IMR-90 (cell line): Measurements from ENCODE around the gene COX6A1. TPM values are rescaled to one million over a fixed set of nuclear protein-coding genes. Genes with fewer than 3 reads are reported as not detected.

Experiments used
- ATAC-seq: fragments of 200-7000 bp; cut with Tn5 transposase; 2 replicates; pipeline ENCODE4 v1.9.1; 2020; ENCODE audit warnings: low read depth, mild to moderate bottlenecking, moderate library complexity
- BruUV-seq: library from RNA; stranded (reverse); fragments of 400-500 nt; replicated peaks from 2 replicates; lab custom pipeline; 2021; lab: Mats Ljungman, UMichigan
- CTCF ChIA-PET: fragments of 300-600 bp; formaldehyde crosslinking; extraction: SDS; loops from one replicate; lab custom pipeline; 2021; ENCODE audit warnings: antibody characterized with exemption; lab: Yijun Ruan, JAX
- POLR2A ChIA-PET: fragments of 300-600 bp; sonication (Branson Sonifier 250); formaldehyde crosslinking; loops from one replicate; lab custom pipeline; 2022; ENCODE audit warnings: antibody characterized with exemption; ENCODE audit not compliant: unreplicated experiment; lab: Charles Lee
- DNase-seq: peaks from one replicate; pipeline ENCODE4 v3.0.0; 2013
- H2AFZ ChIP-seq: replicated peaks from 2 replicates; pipeline ENCODE3; 2013; ENCODE audit warnings: low read length, mild to moderate bottlenecking; ENCODE audit not compliant: poor library complexity
- H2AK5ac ChIP-seq: 2 replicates; pipeline ENCODE4 v1.6.1; 2013; ENCODE audit warnings: low read depth, low read length, inconsistent platforms
- H2AK9ac ChIP-seq: replicated peaks from 2 replicates; pipeline ENCODE3; 2013; ENCODE audit warnings: mild to moderate bottlenecking, low read depth, low read length, moderate library complexity; ENCODE audit not compliant: poor library complexity
- H2BK120ac ChIP-seq: 2 replicates; pipeline ENCODE4 v1.6.1; 2013; ENCODE audit warnings: low read depth, low read length, inconsistent platforms
- H2BK15ac ChIP-seq: 3 replicates; pipeline ENCODE4 v1.6.1; 2013; ENCODE audit warnings: low read depth, low read length, inconsistent platforms
- H2BK20ac ChIP-seq: 2 replicates; pipeline ENCODE4 v1.6.1; 2013; ENCODE audit warnings: low read depth, mild to moderate bottlenecking, inconsistent platforms, low read length, moderate library complexity
- H2BK5ac ChIP-seq: 2 replicates; pipeline ENCODE4 v1.6.1; 2013; ENCODE audit warnings: mild to moderate bottlenecking, low read depth, low read length, inconsistent platforms; ENCODE audit not compliant: poor library complexity, severe bottlenecking
- H3K14ac ChIP-seq: replicated peaks from 2 replicates; pipeline ENCODE4 v1.6.1; 2013; ENCODE audit warnings: low read depth, low read length, inconsistent platforms
- H3K18ac ChIP-seq: 2 replicates; pipeline ENCODE4 v1.6.1; 2013; ENCODE audit warnings: low read depth, low read length, control low read depth
- H3K23ac ChIP-seq: 2 replicates; pipeline ENCODE4 v1.6.1; 2013; ENCODE audit warnings: low read depth, low read length, inconsistent platforms
- H3K27ac ChIP-seq: 2 replicates; pipeline ENCODE4 v1.5.1; 2013; ENCODE audit warnings: mild to moderate bottlenecking, control low read depth, low read length; ENCODE audit not compliant: insufficient read depth
- H3K27me3 ChIP-seq: 2 replicates; pipeline ENCODE4 v1.6.1; 2013; ENCODE audit warnings: low read length; ENCODE audit not compliant: control insufficient read depth, insufficient read depth
- H3K36me3 ChIP-seq: 2 replicates; pipeline ENCODE4 v1.6.1; 2013; ENCODE audit warnings: low read length, mixed read lengths; ENCODE audit not compliant: control insufficient read depth, insufficient read depth
- H3K4ac ChIP-seq: 2 replicates; pipeline ENCODE4 v1.6.1; 2013; ENCODE audit warnings: low read depth, low read length, inconsistent platforms
- H3K4me1 ChIP-seq: 2 replicates; pipeline ENCODE4 v1.6.1; 2013; ENCODE audit warnings: low read length, mixed read lengths; ENCODE audit not compliant: control insufficient read depth, insufficient read depth
- H3K4me2 ChIP-seq: 2 replicates; pipeline ENCODE4 v1.6.1; 2013; ENCODE audit warnings: low read depth, mild to moderate bottlenecking, control low read depth, low read length, moderate library complexity
- H3K4me3 ChIP-seq: 2 replicates; pipeline ENCODE4 v1.5.1; 2013; ENCODE audit warnings: low read depth, mild to moderate bottlenecking, control low read depth, low read length, moderate library complexity; ENCODE audit not compliant: insufficient read depth
- H3K56ac ChIP-seq: 2 replicates; pipeline ENCODE4 v1.6.1; 2013; ENCODE audit warnings: low read length, inconsistent platforms; ENCODE audit not compliant: insufficient read depth; ENCODE audit errors: extremely low read depth
- H3K79me1 ChIP-seq, 2 experiments: 2 replicates each; pipeline ENCODE4 v1.6.1; 2013; ENCODE audit warnings: low read length in 2 of 2, inconsistent platforms in 1 of 2, low read depth in 1 of 2
- H3K9ac ChIP-seq: 2 replicates; pipeline ENCODE4 v1.6.1; 2013; ENCODE audit warnings: low read depth, low read length, control low read depth
- H3K9me1 ChIP-seq: 2 replicates; pipeline ENCODE4 v1.6.1; 2013; ENCODE audit warnings: low read length, inconsistent platforms; ENCODE audit not compliant: insufficient read depth
- H3K9me3 ChIP-seq: 2 replicates; pipeline ENCODE4 v1.6.1; 2013; ENCODE audit warnings: low read length; ENCODE audit not compliant: control insufficient read depth, insufficient read depth
- H4K20me1 ChIP-seq: 2 replicates; pipeline ENCODE4 v1.6.1; 2013; ENCODE audit warnings: low read length, inconsistent platforms; ENCODE audit not compliant: insufficient read depth
- H4K5ac ChIP-seq: 2 replicates; pipeline ENCODE4 v1.6.1; 2013; ENCODE audit warnings: mild to moderate bottlenecking, low read depth, low read length, control low read depth
- H4K8ac ChIP-seq, 2 experiments: 2 replicates each; pipeline ENCODE4 v1.6.1; 2013; ENCODE audit warnings: low read depth in 2 of 2, low read length in 2 of 2, control low read depth in 1 of 2, inconsistent platforms in 1 of 2
- H4K91ac ChIP-seq: 2 replicates; pipeline ENCODE4 v1.6.1; 2013; ENCODE audit warnings: low read depth, low read length, inconsistent platforms; ENCODE audit not compliant: insufficient read depth
- BHLHE40 ChIP-seq: fragments of 150-350 bp; IDR thresholded peaks from 2 replicates; pipeline ENCODE4 v1.6.1; 2016; ENCODE audit warnings: mild to moderate bottlenecking, low read depth, low read length
- CEBPB ChIP-seq: IDR thresholded peaks from 2 replicates; pipeline ENCODE4 v1.6.1; 2012; ENCODE audit warnings: low read depth, low read length, improper control_type of control experiment
- CHD1 ChIP-seq: IDR thresholded peaks from 2 replicates; pipeline ENCODE4 v1.6.1; 2012; ENCODE audit warnings: low read depth, low read length, improper control_type of control experiment
- FOS ChIP-seq: fragments of 150-350 bp; IDR thresholded peaks from 2 replicates; pipeline ENCODE4 v1.6.1; 2016; ENCODE audit warnings: low read depth, low read length
- MAFK ChIP-seq: IDR thresholded peaks from 2 replicates; pipeline ENCODE4 v1.6.1; 2012; ENCODE audit warnings: low read depth, low read length, improper control_type of control experiment
- MAZ ChIP-seq: IDR thresholded peaks from 2 replicates; pipeline ENCODE4 v1.6.1; 2012; ENCODE audit warnings: low read depth, mild to moderate bottlenecking, low read length, improper control_type of control experiment, moderate library complexity, borderline replicate concordance
- MXI1 ChIP-seq: IDR thresholded peaks from 2 replicates; pipeline ENCODE4 v1.6.1; 2012; ENCODE audit warnings: low read depth, mild to moderate bottlenecking, low read length, moderate library complexity, borderline replicate concordance
- NFE2L2 ChIP-seq: fragments of 150-350 bp; IDR thresholded peaks from 2 replicates; pipeline ENCODE4 v1.6.1; 2016; ENCODE audit warnings: low read depth, mild to moderate bottlenecking, low read length
- POLR2A ChIP-seq: IDR thresholded peaks from 2 replicates; pipeline ENCODE4 v1.6.1; 2012; ENCODE audit warnings: mild to moderate bottlenecking, low read depth, low read length
- RAD21 ChIP-seq: IDR thresholded peaks from 2 replicates; pipeline ENCODE4 v1.6.1; 2012; ENCODE audit warnings: low read length, improper control_type of control experiment
- RCOR1 ChIP-seq: IDR thresholded peaks from 2 replicates; pipeline ENCODE4 v1.6.1; 2012; ENCODE audit warnings: mild to moderate bottlenecking, low read length, improper control_type of control experiment; ENCODE audit not compliant: insufficient replicate concordance
- RFX5 ChIP-seq: IDR thresholded peaks from 2 replicates; pipeline ENCODE4 v1.8.0; 2012; ENCODE audit warnings: low read depth, mild to moderate bottlenecking, low read length, moderate library complexity
- SMC3 ChIP-seq: fragments of 150-350 bp; IDR thresholded peaks from 2 replicates; pipeline ENCODE4 v1.6.1; 2016; ENCODE audit warnings: low read depth, mild to moderate bottlenecking, antibody characterized with exemption, low read length, moderate library complexity
- WGBS, 2 experiments: methylation state at CpG; one replicate each; pipeline versions ENCODE4 v1.1.5 to v1.1.7; 2013; ENCODE audit warnings: missing lambda C conversion rate in 2 of 2; ENCODE audit not compliant: insufficient read length in 1 of 2; ENCODE audit errors: extremely low coverage in 2 of 2; 5-methylcytosine and 5-hydroxymethylcytosine counted together
- dilution Hi-C: fragments of 300-500 bp; cut with HindIII; formaldehyde crosslinking; loops from one replicate; pipeline ENCODE4 v1.14.3; 2018; ENCODE audit warnings: low sequenced_read_pairs; ENCODE audit not compliant: unreplicated experiment
- in situ Hi-C: fragments of 300-500 bp; cut with MboI; formaldehyde crosslinking; loops from 3 replicates; pipeline ENCODE4 v1.14.3; 2019; ENCODE audit warnings: low sequenced_read_pairs, inconsistent platforms, mixed read lengths
- intact Hi-C: fragments of 100-400 bp; cut with micrococcal nuclease; formaldehyde crosslinking; loops from 2 replicates; pipeline ENCODE4 v1.10.0; 2022
- polyA plus RNA-seq, 3 experiments: library from polyadenylated mRNA; depleted of rRNA; stranded (reverse); fragments of >200 nt; gene quantifications; 2 replicates each; pipeline ENCODE4 v1.2.3, GENCODE V29; 2012; ENCODE audit warnings: low replicate concordance in 1 of 3
- total RNA-seq: library from RNA; depleted of rRNA; stranded (reverse); fragments of >200 nt; gene quantifications from 2 replicates; pipeline ENCODE4 v1.2.3, GENCODE V29; 2012
- TF ChIP-seq, protein P1 (sequence below): fragments of 150-350 bp; IDR thresholded peaks from 2 replicates; pipeline ENCODE4 v1.6.1; 2016; ENCODE audit warnings: low read depth, mild to moderate bottlenecking, low read length, moderate library complexity, borderline replicate concordance
- TF ChIP-seq, protein P2 (sequence below): conservative IDR thresholded peaks from 2 replicates; pipeline ENCODE4 v1.5.1; 2012; ENCODE audit warnings: mild to moderate bottlenecking, low read depth, low read length, improper control_type of control experiment

Gene COX6A1
- total and polyA plus RNA-seq, 2 of the 4 experiments (the other 2 are of a cell fraction) = 396 to 541 TPM

- TF ChIP-seq MAFK = no peak
These were observed 28.8 kb downstream of the COX6A1 start (continued) for GRCh38 chr12:120466560-120467315.

GRCh38 chr12:120467439-120467838, 29.5 kb downstream of the COX6A1 start:
- no peak overlapping the region for H3K9ac ChIP-seq
- no peak overlapping the region for H4K8ac ChIP-seq
- H3K27ac ChIP-seq = no peak overlapping the region
- H3K14ac ChIP-seq = no peak overlapping the region
- no peak overlapping the region for H3K4ac ChIP-seq
- no peak overlapping the region for H2BK15ac ChIP-seq
- TSS peak; percentile 26 for BruUV-seq
- peaks cover 50% of the 10 kb centered on the region for H4K20me1 ChIP-seq
- no peak overlapping the region for H3K4me3 ChIP-seq
- in situ Hi-C loops = no loop called here
- no peak overlapping the region for H2BK120ac ChIP-seq
- H3K23ac ChIP-seq = no peak overlapping the region
- no peak overlapping the region for H3K4me2 ChIP-seq
- DNase-seq (no peak), ATAC-seq (no peak)
- H2BK5ac ChIP-seq = no peak overlapping the region
- H3K18ac ChIP-seq = no peak overlapping the region
- intact Hi-C loops = no loop called here
- no peaks in the 10 kb centered on the region for H3K9me1 ChIP-seq
- peaks cover 33% of the 10 kb centered on the region for H3K36me3 ChIP-seq
- H3K56ac ChIP-seq = no peak overlapping the region
- H3K27me3 ChIP-seq = no peaks in the 10 kb centered on the region
- WGBS, 2 experiments = 100% methylated on average over 1 of the region's 6 CpGs; no CpG with 5 or more reads in 1 of the 2 experiments
- CTCF ChIA-PET = interaction anchor here (1.6 to 1.7 kb wide), 2 partner anchors 9 to 29 kb away, joined by 5 to 6 read pairs; no protein-coding TSS in a partner anchor
- no peak overlapping the region for H4K5ac ChIP-seq
- dilution Hi-C loops = no loop called here
- peaks cover 28 to 64% of the 10 kb centered on the region in 2 experiments for H3K79me1 ChIP-seq
- no peak overlapping the region for H2AK9ac ChIP-seq
- peaks cover 4% of the 10 kb centered on the region; the same call in 1 of the 2 replicates for H3K4me1 ChIP-seq
- no peak overlapping the region for H2BK20ac ChIP-seq
- H2AK5ac ChIP-seq = no peak overlapping the region
- no peak overlapping the region for H2AFZ ChIP-seq
- no peaks in the 10 kb centered on the region for H3K9me3 ChIP-seq
- no peak overlapping the region for H4K91ac ChIP-seq
- POLR2A ChIA-PET = no interaction called here
- TF ChIP-seq FOS = no peak
- TF ChIP-seq MAFK = no peak
- TF ChIP-seq MAZ = no peak
- TF ChIP-seq CEBPB = no peak
- no peak for TF ChIP-seq POLR2A
- TF ChIP-seq BHLHE40 = no peak
- TF ChIP-seq, protein P1, sequence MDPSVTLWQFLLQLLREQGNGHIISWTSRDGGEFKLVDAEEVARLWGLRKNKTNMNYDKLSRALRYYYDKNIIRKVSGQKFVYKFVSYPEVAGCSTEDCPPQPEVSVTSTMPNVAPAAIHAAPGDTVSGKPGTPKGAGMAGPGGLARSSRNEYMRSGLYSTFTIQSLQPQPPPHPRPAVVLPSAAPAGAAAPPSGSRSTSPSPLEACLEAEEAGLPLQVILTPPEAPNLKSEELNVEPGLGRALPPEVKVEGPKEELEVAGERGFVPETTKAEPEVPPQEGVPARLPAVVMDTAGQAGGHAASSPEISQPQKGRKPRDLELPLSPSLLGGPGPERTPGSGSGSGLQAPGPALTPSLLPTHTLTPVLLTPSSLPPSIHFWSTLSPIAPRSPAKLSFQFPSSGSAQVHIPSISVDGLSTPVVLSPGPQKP = no peak
- TF ChIP-seq MXI1 = no peak
- TF ChIP-seq RAD21 = no peak
- TF ChIP-seq NFE2L2 = no peak
- no peak for TF ChIP-seq CHD1
- TF ChIP-seq, protein P2, sequence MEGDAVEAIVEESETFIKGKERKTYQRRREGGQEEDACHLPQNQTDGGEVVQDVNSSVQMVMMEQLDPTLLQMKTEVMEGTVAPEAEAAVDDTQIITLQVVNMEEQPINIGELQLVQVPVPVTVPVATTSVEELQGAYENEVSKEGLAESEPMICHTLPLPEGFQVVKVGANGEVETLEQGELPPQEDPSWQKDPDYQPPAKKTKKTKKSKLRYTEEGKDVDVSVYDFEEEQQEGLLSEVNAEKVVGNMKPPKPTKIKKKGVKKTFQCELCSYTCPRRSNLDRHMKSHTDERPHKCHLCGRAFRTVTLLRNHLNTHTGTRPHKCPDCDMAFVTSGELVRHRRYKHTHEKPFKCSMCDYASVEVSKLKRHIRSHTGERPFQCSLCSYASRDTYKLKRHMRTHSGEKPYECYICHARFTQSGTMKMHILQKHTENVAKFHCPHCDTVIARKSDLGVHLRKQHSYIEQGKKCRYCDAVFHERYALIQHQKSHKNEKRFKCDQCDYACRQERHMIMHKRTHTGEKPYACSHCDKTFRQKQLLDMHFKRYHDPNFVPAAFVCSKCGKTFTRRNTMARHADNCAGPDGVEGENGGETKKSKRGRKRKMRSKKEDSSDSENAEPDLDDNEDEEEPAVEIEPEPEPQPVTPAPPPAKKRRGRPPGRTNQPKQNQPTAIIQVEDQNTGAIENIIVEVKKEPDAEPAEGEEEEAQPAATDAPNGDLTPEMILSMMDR = no peak
- TF ChIP-seq RCOR1 = no peak
- no peak for TF ChIP-seq RFX5
- TF ChIP-seq SMC3 = no peak
